LNCaP clone FGC (cell line): ENCODE measurements around the gene EIF3B.
"Not testable (repeated sequence)": the region's sequence is repeated elsewhere in the genome, so short reads cannot be mapped to it uniquely, and the experiment has no call there.

Source experiments
- DNase-seq: peaks from one replicate; pipeline ENCODE4 v3.0.0-alpha.2; 2011; ENCODE audit warnings: low read depth
- H3K4me3 ChIP-seq: 2 replicates; pipeline ENCODE4 v1.5.1; 2011; ENCODE audit warnings: mild to moderate bottlenecking, low read depth, low read length, control low read depth
- TF ChIP-seq, protein P1 (sequence below): IDR thresholded peaks from 2 replicates; pipeline ENCODE4 v1.5.1; 2012; ENCODE audit warnings: mild to moderate bottlenecking; ENCODE audit not compliant: control insufficient read depth, insufficient read depth; ENCODE audit errors: extremely low read depth

Gene EIF3B

DNA sequence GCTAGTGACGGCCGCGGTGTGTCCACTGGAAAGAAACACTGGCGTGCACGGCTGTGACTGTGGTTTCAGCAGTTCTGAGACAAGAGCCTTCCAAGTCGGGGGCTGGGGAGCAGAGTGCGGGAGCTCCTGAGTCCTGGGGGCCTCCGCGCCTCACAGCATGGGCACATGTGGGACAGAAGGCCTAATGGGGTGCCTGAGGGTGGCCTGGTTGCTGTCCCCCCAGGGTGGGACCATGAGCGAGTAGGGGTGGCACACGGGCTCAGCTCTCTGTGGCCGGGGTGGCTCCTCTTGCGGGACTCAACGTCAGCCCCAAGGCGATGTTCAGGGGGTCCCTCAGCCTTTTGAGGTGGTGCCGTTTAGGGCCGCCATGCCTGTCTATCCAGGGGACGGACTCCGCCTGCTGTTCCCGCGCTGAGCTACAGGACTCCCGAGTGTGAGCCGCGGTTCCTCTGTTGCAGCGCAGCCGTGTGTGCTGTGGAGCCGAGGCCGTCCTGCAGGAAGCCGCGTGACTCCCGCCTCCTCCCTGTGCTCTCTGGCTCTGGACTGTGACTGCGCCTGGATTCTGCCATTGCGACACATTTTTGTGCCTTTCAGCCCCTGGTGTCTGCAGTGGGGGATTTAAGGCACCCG lies 25.3 kb downstream of the EIF3B start:
- TF ChIP-seq, protein P1, sequence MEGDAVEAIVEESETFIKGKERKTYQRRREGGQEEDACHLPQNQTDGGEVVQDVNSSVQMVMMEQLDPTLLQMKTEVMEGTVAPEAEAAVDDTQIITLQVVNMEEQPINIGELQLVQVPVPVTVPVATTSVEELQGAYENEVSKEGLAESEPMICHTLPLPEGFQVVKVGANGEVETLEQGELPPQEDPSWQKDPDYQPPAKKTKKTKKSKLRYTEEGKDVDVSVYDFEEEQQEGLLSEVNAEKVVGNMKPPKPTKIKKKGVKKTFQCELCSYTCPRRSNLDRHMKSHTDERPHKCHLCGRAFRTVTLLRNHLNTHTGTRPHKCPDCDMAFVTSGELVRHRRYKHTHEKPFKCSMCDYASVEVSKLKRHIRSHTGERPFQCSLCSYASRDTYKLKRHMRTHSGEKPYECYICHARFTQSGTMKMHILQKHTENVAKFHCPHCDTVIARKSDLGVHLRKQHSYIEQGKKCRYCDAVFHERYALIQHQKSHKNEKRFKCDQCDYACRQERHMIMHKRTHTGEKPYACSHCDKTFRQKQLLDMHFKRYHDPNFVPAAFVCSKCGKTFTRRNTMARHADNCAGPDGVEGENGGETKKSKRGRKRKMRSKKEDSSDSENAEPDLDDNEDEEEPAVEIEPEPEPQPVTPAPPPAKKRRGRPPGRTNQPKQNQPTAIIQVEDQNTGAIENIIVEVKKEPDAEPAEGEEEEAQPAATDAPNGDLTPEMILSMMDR: no peak
- no peak for DNase-seq
- H3K4me3 ChIP-seq: no peak overlapping the region

DNA sequence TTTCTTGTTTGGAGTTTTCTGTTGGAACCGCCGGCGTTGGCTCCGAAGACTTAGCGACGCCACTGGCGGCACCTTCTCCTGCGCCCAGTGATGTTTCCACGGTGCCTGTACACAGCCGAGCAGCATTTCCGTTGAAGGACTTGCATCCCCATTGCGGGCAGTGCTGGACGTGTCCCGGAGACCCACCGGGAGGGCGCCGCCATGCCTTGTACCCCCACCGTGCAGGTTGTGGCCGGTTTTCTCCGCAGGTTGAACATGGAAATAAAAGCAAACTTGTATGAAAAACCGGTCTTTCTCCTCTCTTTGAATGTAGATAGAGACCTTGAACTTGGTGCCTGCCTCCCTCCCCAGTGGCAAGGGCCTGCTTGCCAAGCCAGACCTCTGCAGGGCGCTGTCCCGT lies 25.8 kb downstream of the EIF3B start:
- DNase-seq: no peak
- TF ChIP-seq, protein P1: no peak
- H3K4me3 ChIP-seq: no peak overlapping the region

DNA sequence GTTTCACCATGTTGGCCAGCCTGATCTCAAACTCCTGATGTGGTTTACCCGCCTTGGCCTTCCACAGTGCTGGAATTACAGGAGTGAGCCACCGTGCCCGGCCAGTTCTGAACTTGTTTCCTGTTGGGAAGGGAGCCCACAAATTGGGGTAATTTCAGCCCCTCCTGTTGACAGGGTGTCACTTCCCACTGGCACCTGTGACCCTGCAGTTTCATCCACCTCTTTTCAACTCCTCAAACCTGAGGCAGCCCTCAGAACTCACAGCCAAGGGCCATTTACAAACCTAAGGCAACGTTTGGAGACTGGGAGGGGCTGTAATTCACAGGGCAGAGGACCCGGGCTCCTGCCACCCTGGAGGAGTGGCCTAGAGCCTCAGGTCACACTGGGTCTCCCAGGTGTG lies 26.6 kb downstream of the EIF3B start:
- TF ChIP-seq, protein P1: no peak
- no peak overlapping the region for H3K4me3 ChIP-seq
- no peak for DNase-seq

DNA sequence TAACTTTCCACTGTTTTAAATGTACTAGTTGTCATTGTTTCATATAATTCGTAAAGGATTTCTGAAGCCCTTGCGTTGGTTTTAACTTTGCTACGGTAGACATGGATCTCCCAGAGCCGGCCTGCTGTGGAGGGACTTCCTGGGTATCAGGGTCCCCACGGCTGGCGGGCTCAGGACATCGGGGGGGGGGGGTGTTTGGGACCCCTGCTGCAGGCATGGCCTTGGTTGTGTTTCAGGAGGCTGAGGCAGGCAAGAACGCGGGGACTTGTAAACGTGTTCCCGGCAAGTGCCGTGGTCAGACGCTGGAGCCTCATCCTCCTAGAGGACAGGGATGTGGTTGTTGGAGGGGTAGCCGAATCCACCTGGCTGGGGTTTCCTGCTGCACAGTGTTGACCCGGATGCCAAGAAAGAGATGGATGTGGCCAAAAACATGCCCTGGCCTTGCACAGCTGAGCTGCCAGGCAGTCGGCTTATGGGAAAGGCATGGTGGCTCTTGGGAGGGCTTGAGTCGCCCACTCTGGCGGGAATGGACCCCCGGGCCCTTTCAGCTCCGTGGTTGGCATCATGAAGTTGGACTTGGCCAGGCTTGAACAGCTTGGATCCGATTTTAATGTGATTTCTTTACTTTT lies 27.4 kb downstream of the EIF3B start:
- DNase-seq: no peak
- H3K4me3 ChIP-seq: no peak overlapping the region
- TF ChIP-seq, protein P1: no peak

DNA sequence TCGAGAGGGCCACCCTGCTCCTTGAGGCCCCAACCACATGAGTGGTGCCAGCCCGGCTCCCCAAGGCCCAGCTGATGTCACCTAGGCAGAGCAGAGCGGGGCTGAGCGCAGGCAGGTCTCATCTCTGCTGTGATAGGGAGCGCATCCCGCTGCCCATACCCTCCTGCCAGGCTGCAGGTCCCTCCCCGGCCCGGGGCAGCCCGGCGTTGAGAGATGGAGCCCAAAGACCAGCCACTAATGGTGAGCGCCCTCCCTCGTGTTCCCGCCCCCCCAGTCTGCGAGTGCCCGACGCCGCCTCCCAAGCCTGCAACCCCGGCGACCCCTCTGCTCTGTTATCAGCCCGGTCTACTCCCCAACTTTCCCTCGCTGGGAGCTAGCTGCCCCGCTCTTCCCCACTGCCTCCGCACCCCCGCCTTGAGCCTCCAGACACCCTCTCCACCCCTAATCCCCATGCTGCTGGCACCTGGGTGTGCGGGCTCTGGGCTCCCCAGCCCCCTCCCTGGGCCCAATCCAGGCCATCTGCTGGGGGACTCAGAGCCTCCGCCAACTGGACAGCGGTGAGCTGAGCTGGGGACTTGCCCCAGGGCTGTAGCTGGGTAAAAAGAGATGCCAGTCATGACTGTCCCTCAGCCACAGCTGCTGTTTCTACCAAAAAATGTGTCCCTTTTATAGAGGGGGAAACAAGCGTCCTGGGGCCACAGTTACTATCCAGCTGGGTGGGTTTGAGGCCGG lies 29.1 kb downstream of the EIF3B start:
- TF ChIP-seq, protein P1: no peak
- no peak overlapping the region for H3K4me3 ChIP-seq
- DNase-seq: no peak

DNA sequence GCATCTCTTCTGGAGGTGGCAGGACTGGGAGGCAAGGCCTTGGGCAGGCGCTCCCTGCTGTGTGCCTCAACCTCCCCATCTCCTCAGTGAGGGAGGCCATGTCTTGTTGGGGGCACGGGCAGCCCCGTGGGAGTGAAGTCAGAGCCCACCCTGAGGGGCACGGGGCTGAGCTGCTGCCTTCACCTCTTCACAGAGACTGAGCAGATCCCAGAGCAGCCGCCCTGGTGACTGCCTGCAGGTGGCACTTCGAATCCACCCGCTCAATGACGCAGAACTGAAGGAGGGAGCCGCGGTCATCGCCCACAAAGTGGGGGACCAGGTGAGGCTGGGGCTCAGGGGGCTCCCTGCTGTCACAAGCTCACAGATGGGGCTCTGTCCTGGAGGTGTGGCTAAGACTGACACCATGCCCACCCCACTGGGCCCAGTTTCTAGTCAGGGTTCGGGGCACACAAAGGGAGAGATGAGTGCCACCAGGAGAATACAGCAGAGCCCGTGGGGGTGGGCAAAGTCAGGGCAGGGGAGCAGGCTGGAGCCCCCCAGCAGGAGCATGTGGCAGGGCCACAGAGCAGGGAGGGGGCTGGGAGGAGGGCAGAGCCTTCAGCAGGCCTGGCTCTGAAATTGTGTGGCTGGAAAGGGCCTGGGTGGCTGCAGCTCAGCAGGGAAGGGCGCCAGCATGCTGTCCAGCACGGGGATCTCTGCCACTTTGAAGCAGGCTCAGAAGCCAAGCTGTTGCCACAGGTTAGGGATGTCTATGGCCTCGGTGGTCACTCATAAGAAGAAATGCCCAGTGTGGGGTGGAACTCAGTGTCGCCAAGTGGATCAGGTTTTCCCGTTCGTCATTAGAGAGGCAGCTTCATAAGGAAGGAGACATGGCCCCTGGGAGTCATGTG lies 30.0 kb downstream of the EIF3B start:
- no peak overlapping the region for H3K4me3 ChIP-seq
- DNase-seq: no peak
- TF ChIP-seq, protein P1: peak; percentile 9; the same call in 1 of the 2 replicates

DNA sequence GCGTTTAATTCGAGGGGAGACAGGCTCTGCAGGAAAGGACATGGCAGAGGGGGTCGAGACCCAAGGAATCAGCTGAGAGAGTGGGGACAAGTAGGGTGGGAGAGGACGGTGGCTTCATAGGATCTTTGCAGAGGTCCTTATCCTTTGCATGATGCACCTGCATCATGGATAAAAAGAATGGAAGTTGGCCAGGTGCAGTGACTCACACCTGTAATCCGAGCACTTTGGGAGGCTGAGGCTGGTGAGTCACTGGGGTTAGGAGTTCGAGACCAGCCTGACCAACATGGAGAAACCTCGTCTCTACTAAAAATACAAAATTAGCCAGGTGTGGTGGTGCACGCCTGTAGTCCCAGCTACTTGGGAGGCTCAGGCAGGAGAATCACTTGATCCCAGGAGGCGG lies 31.5 kb downstream of the EIF3B start:
- not testable (repeated sequence) for DNase-seq

More for the DNA sequence above, 31.5 kb downstream of the EIF3B start:
- H3K4me3 ChIP-seq: not testable (repeated sequence)
